ENCODE measurements around the gene UBE2D2.

DNA sequence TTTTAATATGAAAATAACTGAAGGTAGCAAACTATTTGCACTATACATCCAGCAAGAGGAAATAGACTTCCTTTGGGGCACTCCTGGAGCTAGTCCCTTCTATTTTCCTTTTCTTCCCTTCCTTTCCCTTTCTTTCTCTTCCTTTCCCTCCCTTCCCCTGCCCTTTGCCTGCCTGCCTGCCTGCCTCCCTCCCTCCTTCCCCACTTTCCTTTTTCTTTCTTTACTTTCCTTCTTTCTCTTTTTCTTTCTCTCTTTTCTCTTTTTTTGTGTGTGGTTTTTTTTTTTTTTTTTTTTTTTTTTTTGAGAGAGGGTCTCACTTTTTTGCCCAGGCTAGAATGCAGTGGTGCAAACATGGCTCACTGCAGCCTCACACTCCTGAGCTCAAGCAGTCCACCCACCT lies 69.7 kb downstream of the UBE2D2 start:
- TF ChIP-seq POLR2AphosphoS5 (IDR thresholded peaks at IDR 0.05; ENCODE audit: low read depth) (no peak), GABPA (IDR thresholded peaks at IDR 0.05; ENCODE audit: low read depth) (no peak)
- TF ChIP-seq, protein P1, sequence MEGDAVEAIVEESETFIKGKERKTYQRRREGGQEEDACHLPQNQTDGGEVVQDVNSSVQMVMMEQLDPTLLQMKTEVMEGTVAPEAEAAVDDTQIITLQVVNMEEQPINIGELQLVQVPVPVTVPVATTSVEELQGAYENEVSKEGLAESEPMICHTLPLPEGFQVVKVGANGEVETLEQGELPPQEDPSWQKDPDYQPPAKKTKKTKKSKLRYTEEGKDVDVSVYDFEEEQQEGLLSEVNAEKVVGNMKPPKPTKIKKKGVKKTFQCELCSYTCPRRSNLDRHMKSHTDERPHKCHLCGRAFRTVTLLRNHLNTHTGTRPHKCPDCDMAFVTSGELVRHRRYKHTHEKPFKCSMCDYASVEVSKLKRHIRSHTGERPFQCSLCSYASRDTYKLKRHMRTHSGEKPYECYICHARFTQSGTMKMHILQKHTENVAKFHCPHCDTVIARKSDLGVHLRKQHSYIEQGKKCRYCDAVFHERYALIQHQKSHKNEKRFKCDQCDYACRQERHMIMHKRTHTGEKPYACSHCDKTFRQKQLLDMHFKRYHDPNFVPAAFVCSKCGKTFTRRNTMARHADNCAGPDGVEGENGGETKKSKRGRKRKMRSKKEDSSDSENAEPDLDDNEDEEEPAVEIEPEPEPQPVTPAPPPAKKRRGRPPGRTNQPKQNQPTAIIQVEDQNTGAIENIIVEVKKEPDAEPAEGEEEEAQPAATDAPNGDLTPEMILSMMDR (IDR thresholded peaks at IDR 0.05; ENCODE audit: insufficient read depth, low read length) = no peak
- TF ChIP-seq, protein P2, sequence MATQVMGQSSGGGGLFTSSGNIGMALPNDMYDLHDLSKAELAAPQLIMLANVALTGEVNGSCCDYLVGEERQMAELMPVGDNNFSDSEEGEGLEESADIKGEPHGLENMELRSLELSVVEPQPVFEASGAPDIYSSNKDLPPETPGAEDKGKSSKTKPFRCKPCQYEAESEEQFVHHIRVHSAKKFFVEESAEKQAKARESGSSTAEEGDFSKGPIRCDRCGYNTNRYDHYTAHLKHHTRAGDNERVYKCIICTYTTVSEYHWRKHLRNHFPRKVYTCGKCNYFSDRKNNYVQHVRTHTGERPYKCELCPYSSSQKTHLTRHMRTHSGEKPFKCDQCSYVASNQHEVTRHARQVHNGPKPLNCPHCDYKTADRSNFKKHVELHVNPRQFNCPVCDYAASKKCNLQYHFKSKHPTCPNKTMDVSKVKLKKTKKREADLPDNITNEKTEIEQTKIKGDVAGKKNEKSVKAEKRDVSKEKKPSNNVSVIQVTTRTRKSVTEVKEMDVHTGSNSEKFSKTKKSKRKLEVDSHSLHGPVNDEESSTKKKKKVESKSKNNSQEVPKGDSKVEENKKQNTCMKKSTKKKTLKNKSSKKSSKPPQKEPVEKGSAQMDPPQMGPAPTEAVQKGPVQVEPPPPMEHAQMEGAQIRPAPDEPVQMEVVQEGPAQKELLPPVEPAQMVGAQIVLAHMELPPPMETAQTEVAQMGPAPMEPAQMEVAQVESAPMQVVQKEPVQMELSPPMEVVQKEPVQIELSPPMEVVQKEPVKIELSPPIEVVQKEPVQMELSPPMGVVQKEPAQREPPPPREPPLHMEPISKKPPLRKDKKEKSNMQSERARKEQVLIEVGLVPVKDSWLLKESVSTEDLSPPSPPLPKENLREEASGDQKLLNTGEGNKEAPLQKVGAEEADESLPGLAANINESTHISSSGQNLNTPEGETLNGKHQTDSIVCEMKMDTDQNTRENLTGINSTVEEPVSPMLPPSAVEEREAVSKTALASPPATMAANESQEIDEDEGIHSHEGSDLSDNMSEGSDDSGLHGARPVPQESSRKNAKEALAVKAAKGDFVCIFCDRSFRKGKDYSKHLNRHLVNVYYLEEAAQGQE (IDR thresholded peaks at IDR 0.05; ENCODE audit: insufficient replicate concordance, low read depth) = no peak

Measured in HL-60 (cell line).